WTC11 (cell line): Measurements from ENCODE around the gene TOR1A.

Experiments used
- CTCF ChIP-seq: fragments of 200-600 bp; IDR thresholded peaks from 2 replicates; pipeline ENCODE4 v1.8.0; 2022; ENCODE audit warnings: antibody characterized with exemption
- SMAD3 ChIP-seq: sonication (generic); formaldehyde crosslinking; IDR thresholded peaks from 2 replicates; pipeline ENCODE4 v1.8.0; 2022; ENCODE audit warnings: missing genetic modification reagents, mild to moderate bottlenecking, borderline replicate concordance

GRCh38 chr9:129851821-129852220, 27.9 kb upstream of the TOR1A start:
- no peak for TF ChIP-seq CTCF
- TF ChIP-seq SMAD3 (CRISPR knock-in tag): no peak
